Transverse colon (tissue), 3 donors: Measurements from ENCODE around the gene PLGLB2.
"Not testable (repeated sequence)": the region's sequence is repeated elsewhere in the genome, so short reads cannot be mapped to it uniquely, and the experiment has no call there.

Experiments used
- EP300 ChIP-seq: sonication (generic); formaldehyde crosslinking; IDR thresholded peaks from one replicate; pipeline ENCODE4 v1.6.1; 2017; ENCODE audit warnings: antibody characterized with exemption, low read depth
- TF ChIP-seq, protein P1 (sequence below), 5 experiments: fragments of 200-600 bp in 3 of 5; fragments of 450-650 bp in 2 of 5; sonication (generic) in 3 of 5; IDR thresholded peaks; 1 replicate in 2 of 5; 2 replicates in 3 of 5; pipeline ENCODE4 v1.5.1; 2016 to 2017; ENCODE audit warnings: antibody characterized with exemption in 5 of 5, inconsistent platforms in 3 of 5, mild to moderate bottlenecking in 2 of 5, moderate library complexity in 1 of 5

DNA sequence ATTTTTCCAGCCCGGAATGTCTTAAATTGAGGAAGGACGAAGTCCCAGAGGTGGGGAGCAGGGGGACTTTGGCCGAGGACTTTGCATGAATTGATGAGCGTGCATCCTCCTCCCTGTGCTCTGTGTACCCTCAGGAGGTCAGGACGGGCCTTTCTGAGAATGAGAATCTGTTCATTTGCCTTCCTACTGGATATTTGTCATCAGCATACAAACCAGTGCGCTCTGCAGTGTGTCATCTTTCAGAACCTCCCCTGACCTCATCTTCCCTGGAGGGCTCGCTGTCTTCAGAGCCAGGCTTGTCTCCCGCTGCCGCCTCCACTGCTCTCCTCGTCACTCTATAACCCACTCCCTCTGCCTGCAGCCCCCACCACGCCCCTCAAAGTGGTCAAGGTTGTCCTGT, 2.7 kb downstream of the PLGLB2 start:
- TF ChIP-seq, protein P1, sequence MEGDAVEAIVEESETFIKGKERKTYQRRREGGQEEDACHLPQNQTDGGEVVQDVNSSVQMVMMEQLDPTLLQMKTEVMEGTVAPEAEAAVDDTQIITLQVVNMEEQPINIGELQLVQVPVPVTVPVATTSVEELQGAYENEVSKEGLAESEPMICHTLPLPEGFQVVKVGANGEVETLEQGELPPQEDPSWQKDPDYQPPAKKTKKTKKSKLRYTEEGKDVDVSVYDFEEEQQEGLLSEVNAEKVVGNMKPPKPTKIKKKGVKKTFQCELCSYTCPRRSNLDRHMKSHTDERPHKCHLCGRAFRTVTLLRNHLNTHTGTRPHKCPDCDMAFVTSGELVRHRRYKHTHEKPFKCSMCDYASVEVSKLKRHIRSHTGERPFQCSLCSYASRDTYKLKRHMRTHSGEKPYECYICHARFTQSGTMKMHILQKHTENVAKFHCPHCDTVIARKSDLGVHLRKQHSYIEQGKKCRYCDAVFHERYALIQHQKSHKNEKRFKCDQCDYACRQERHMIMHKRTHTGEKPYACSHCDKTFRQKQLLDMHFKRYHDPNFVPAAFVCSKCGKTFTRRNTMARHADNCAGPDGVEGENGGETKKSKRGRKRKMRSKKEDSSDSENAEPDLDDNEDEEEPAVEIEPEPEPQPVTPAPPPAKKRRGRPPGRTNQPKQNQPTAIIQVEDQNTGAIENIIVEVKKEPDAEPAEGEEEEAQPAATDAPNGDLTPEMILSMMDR (IDR thresholded peaks at IDR 0.05), result not testable (repeated sequence)
- TF ChIP-seq EP300, result not testable (repeated sequence)
